ENCODE results near the gene MAP6. TPM values are rescaled to one million over a fixed set of nuclear protein-coding genes. Genes with fewer than 3 reads are reported as not detected.

MAP6 gene
- total RNA-seq, 6 experiments from 2014 or later: 0.26 to 0.86 (median 0.58) TPM

DNA sequence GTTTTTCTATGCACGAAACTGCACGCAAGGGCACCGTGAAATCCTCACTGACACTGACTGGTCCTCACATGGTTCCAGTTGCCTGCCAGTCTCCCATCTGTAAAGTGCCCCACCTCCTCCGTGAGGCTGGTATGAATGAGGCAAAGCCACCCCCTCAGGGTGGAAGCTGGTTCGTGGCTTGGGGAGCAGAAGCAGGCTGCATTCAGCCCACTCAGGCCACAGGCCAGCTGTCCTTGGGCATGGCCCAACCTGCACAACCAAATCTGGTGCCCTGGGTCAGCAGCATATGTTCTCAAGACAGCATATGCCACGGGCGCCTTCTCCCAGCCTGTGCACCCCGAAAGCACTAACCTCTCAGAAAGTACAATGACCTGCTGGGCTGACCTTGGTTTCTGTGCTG, 77.5 kb downstream of the MAP6 start:
- ATAC-seq (no peak), DNase-seq (no peak)
- peaks cover 0 to 4% (median 2%) of the 10 kb centered on the region in 4 donors for H3K4me1 ChIP-seq
- no peak for TF ChIP-seq POLR2A (IDR thresholded peaks at IDR 0.05)
- TF ChIP-seq, protein P1, sequence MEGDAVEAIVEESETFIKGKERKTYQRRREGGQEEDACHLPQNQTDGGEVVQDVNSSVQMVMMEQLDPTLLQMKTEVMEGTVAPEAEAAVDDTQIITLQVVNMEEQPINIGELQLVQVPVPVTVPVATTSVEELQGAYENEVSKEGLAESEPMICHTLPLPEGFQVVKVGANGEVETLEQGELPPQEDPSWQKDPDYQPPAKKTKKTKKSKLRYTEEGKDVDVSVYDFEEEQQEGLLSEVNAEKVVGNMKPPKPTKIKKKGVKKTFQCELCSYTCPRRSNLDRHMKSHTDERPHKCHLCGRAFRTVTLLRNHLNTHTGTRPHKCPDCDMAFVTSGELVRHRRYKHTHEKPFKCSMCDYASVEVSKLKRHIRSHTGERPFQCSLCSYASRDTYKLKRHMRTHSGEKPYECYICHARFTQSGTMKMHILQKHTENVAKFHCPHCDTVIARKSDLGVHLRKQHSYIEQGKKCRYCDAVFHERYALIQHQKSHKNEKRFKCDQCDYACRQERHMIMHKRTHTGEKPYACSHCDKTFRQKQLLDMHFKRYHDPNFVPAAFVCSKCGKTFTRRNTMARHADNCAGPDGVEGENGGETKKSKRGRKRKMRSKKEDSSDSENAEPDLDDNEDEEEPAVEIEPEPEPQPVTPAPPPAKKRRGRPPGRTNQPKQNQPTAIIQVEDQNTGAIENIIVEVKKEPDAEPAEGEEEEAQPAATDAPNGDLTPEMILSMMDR (IDR thresholded peaks at IDR 0.05): no peak
- 76% methylated on average over 6 of the region's 8 CpGs for WGBS (ENCODE audit: insufficient coverage, low coverage, low lambda C conversion rate, missing lambda C conversion rate)
- H3K36me3 ChIP-seq: no peaks in the 10 kb centered on the region
- no peak overlapping the region for H3K4me3 ChIP-seq
- no peaks in the 10 kb centered on the region for H3K9me3 ChIP-seq
- intact Hi-C loops (cut with DNase I): no loop called here
- no peak overlapping the region for H3K27ac ChIP-seq
- H3K27me3 ChIP-seq: no peaks in the 10 kb centered on the region

DNA sequence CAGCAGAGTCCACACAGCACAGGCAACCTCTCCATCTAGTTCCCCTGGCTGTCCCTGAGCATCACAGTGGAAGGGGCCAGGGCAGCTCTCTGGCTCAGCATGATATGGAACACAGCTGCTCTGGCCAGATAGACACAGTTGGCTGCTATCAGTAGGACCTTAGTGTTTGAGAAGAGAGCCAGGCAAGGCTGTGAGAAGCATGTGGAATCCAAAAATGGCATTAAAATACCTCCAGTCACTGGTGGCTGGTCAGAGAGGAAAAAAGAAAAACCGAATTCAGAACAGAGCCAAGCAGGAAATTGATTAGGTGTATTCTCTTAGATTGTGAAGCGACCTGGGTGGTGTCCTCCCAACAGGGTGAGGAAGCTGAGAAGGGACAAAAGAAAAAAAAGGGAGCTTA, 78.9 kb downstream of the MAP6 start:
- H3K27me3 ChIP-seq: no peaks in the 10 kb centered on the region
- no peak overlapping the region for H3K27ac ChIP-seq
- intact Hi-C loops (cut with DNase I): no loop called here
- no peak for ATAC-seq
- no peaks in the 10 kb centered on the region for H3K9me3 ChIP-seq
- no peak for TF ChIP-seq POLR2A (IDR thresholded peaks at IDR 0.05)
- TF ChIP-seq, protein P1 (IDR thresholded peaks at IDR 0.05): no peak
- peaks cover 0 to 4% (median 2%) of the 10 kb centered on the region in 4 donors for H3K4me1 ChIP-seq
- no peaks in the 10 kb centered on the region for H3K36me3 ChIP-seq
- DNase-seq: no peak
- 56% methylated on average over 2 of the region's 2 CpGs for WGBS (ENCODE audit: insufficient coverage, low coverage, low lambda C conversion rate, missing lambda C conversion rate)
- no peak overlapping the region for H3K4me3 ChIP-seq

DNA sequence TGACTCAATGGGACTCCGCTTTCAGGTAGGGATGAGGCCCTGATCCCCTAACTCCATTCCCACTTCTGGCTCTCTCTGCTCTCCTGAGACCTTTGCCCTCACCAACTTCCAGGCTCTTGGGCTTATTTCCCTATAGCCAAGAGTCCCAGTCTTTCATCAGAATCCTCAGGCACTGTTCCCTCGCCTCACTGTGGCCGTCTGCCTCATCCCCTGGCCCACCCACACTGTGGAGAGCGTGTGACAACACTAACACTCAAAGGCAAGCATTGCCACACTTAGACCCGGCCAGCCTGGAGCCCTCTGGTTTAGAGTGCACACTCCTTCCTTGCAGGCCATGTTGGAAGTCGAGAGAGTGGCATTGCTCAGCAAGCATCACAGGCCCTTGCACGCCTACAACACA, 79.8 kb downstream of the MAP6 start:
- H3K27me3 ChIP-seq: no peaks in the 10 kb centered on the region
- H3K27ac ChIP-seq: no peak overlapping the region
- H3K4me3 ChIP-seq: no peak overlapping the region
- ATAC-seq (no peak), DNase-seq (no peak)
- no peak for TF ChIP-seq POLR2A (IDR thresholded peaks at IDR 0.05)
- TF ChIP-seq, protein P1 (IDR thresholded peaks at IDR 0.05): no peak
- peaks cover 0 to 4% (median 2%) of the 10 kb centered on the region in 4 donors for H3K4me1 ChIP-seq
- H3K9me3 ChIP-seq: no peaks in the 10 kb centered on the region
- WGBS (ENCODE audit: insufficient coverage, low coverage, low lambda C conversion rate, missing lambda C conversion rate): 89% methylated on average over 5 of the region's 7 CpGs
- no peaks in the 10 kb centered on the region for H3K36me3 ChIP-seq
- intact Hi-C loops (cut with DNase I): no loop called here

DNA sequence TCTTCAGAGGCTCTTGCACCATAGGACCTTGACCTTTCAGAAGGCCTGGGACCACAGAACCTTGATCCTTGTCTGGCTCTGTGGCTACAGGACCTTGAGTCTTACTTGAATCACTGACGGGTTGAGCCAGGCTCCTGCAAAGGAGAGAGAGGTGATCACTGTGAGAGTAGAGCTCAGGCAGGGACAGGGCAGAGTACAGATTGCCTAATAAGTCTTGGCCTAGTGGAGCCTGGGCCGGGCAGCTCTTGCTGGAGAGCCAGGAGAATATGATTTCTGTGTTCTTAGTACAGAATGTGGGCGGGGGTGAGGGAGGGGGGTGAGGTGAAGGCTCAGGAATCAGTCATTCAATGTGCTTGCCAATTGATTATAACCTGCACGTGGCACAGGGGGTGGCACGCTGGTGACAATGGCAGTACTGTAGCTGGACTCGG, 80.8 kb downstream of the MAP6 start:
- intact Hi-C loops (cut with DNase I): no loop called here
- Histone ChIP-seq H3K4me3 (no peak overlapping the region), H3K27me3 (no peaks in the 10 kb centered on the region), H3K27ac (no peak overlapping the region), H3K36me3 (no peaks in the 10 kb centered on the region), H3K9me3 (no peaks in the 10 kb centered on the region), H3K4me1 (peaks cover 0 to 4% (median 2%) of the 10 kb centered on the region in 4 donors)
- 40% methylated on average over 1 of the region's 6 CpGs for WGBS (ENCODE audit: insufficient coverage, low coverage, low lambda C conversion rate, missing lambda C conversion rate)
- TF ChIP-seq, protein P1 (IDR thresholded peaks at IDR 0.05): no peak
- no peak for TF ChIP-seq POLR2A (IDR thresholded peaks at IDR 0.05)
- ATAC-seq (peak; percentile 83 to 91 (median 89)), DNase-seq (peak; percentile 60 to 79 (median 74))

- no peak overlapping the region for H3K4me3 ChIP-seq
- H3K9me3 ChIP-seq: no peaks in the 10 kb centered on the region
- intact Hi-C loops (cut with DNase I): no loop called here
- H3K27me3 ChIP-seq: no peaks in the 10 kb centered on the region
- H3K36me3 ChIP-seq: no peaks in the 10 kb centered on the region
- 100% methylated on average over 3 of the region's 3 CpGs for WGBS (ENCODE audit: insufficient coverage, low coverage, low lambda C conversion rate, missing lambda C conversion rate)
- TF ChIP-seq, protein P1 (IDR thresholded peaks at IDR 0.05): no peak
- no peak for TF ChIP-seq POLR2A (IDR thresholded peaks at IDR 0.05)
- ATAC-seq (no peak), DNase-seq (no peak)
- H3K27ac ChIP-seq: no peak overlapping the region
- H3K4me1 ChIP-seq: peaks cover 0 to 4% (median 2%) of the 10 kb centered on the region in 4 donors
Observed at GRCh38 chr11:75586395-75586794, 82.4 kb downstream of the MAP6 start.

All from right lobe of liver (tissue), 6 donors.